Adipose tissue (tissue), 3 donors: ENCODE results near the gene ZDHHC21. TPM values are rescaled to one million over a fixed set of nuclear protein-coding genes. Genes with fewer than 3 reads are reported as not detected.

Experiments
- H3K27ac ChIP-seq: one replicate; pipeline ENCODE4 v1.5.1; 2013; ENCODE audit warnings: low read depth, low read length
- WGBS, 3 donors: extraction: QIAGEN DNeasy Blood & Tissue Kit; methylation state at CpG; one replicate each; pipeline ENCODE4 v1.1.7; 2013; 5-methylcytosine and 5-hydroxymethylcytosine counted together
- polyA plus RNA-seq, 3 donors: library from polyadenylated mRNA; stranded (reverse); fragments of 200-250 nt; gene quantifications; one replicate each; pipeline ENCODE4 v1.2.3, GENCODE V29; 2013
- donor health status: healthy with polysubstance abuse.
- donor health status: Bipolar disorder and iron deficiency.
- donor health status: healthy.

ZDHHC21 gene, protein sequence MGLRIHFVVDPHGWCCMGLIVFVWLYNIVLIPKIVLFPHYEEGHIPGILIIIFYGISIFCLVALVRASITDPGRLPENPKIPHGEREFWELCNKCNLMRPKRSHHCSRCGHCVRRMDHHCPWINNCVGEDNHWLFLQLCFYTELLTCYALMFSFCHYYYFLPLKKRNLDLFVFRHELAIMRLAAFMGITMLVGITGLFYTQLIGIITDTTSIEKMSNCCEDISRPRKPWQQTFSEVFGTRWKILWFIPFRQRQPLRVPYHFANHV
- polyA plus RNA-seq: 1 to 10 TPM; 1.5 to 2.3 (median 1.9) TPM

DNA sequence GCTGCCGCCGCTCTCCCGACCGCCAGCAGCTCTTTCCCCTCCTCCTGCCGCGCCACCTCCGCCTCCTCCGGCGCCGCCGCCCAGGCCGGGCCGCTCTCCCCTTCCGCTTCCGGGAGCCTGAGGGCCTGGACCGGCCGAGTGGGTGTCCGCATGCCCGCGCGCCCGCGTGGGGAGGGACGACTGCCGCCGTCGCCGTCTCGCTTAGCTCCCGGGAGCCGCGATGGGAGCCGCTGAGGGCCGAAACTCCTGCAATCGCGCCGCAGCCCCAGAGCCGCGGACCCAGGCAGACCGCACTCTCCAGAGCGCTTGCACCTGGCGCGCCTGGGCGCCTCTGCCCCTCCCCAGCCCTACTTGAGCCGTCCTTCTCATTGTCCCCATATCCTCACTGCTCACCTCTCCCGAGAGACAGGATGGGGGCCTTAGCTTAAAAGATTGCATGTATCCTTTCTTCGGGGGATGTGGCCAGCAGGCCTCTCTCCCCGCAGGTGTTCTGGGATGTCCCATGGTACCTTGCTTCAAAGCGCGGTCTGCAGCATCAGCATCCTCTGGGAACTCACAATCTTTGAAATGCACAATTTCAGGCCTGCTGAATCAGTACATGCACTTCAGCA lies at the start of gene ZDHHC21:
ZDHHC21 (minus strand) TSS at position 182 of the 611 bp plus-strand sequence. CDS start 19,092 bp downstream, outside the sequence.
- H3K27ac ChIP-seq: no peak within 1 kb of the TSS
- 1 to 4% (median 3%) methylated on average over 33 to 50 of the region's 50 CpGs for WGBS, 3 donors

DNA sequence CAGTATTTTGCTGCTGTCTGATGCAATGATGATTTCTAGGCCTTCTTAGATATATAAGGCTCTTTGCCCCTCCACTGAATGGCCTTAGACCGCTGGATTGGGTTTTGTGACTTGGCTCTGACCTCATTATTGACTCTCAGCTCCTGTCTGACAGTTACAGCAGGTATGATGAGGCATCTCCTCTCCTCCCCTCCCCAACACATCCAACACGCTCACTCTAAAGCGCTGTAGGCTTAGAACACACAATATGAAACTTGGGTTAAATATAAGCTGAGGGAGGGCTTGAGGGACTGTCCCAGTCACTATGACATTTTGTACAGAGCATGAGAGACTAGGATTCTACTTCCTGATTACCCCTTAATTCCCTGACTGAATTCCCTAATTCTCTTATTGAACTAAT lies 48.1 kb upstream of the ZDHHC21 start:
- 91 to 96% (median 92%) methylated on average over 3 of the region's 3 CpGs for WGBS, 3 donors
- no peak overlapping the region for H3K27ac ChIP-seq

DNA sequence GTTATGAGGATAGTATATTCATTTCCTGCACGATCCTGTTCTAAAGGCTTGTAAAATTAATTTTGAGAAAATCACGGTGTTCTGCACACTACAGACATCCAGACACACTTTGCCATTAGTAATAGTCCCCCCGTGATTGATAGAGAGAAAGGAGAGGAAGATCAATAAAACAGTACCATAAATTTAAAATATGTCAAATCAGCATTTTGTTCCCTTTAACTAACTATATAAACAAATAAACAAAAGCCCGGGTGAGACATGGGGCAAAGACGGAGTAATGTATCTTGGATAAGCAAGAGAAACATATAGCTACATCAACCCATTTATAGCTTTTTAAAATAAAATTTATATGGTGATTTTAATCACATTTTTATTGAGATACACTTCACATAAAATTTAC lies 39.9 kb upstream of the ZDHHC21 start:
- H3K27ac ChIP-seq: no peak overlapping the region
- WGBS, 3 donors: 87 to 89% (median 88%) methylated on average over 5 of the region's 5 CpGs

DNA sequence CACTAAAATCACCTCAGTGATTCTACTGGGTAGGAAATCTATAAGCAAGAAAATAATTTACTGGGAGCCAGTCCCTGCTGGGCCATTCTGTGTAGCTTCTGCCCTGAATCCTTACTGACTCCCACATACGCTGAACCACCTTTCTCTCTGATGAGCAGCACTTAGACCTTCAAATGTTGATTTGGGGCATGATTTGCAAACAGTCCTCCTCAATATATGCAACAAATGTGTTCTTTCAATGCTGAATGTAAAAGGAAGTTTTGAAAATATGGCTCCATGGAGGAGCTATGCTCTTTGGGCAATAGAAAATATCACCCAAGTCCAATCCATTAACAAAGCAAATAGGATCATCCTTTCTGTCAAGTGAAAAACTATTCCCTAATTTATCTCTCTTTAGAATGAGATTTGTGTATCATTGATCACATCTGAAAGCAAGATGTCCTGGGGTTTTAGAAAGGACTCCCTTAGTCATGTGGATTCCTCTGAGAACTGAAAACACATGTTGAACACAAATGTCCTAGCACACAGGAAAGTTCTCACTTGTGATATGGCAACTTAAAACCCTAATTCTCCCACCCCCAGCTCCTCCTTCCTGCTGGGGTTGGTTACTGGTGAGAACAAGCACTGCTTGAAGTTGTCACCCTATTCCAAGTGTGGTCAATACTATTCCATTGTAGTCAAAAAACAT lies 38.2 kb upstream of the ZDHHC21 start:
- WGBS, 3 donors: 97 to 100% (median 97%) methylated on average over 1 of the region's 1 CpG
- no peak overlapping the region for H3K27ac ChIP-seq

DNA sequence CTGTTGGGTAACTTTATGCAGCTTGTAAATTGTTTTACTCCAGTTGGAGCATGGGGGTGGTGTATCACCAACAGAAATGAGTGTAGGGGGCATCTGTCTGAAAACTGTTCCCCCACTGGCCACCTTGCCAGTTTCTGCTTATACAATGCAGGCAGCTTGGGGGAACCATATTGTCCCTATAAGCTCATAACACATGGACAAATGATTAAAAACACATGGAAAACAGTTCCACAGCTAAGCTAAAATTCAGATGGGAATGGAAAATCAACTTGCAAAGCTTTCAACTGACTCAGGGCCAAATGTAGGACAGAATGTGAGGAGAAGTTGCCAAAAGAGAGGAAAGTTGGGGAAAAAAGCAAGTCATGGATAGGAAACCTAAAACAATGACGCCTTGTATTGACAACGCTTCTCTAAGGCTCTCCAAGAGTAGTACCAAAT lies 37.2 kb upstream of the ZDHHC21 start:
- 73 to 92% (median 77%) methylated on average over 2 of the region's 2 CpGs for WGBS, 3 donors

DNA sequence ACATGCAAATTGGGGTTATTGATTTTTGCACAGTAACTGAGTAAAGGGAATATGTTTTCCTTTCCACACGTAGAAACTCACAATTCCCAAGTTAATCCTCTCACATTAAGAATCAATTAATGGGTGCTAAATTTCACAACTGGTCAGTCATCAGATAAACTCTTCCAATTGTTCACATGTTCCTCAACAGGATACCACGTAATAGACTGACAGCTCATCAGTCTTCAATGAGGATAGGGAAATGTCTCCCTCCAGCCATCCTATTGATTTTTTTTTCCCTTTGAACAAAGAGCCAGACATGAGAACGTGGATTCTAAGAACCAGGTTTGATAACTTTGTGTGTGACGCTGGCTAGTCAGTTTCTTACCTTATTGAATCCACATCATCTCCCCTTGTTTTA lies 30.1 kb upstream of the ZDHHC21 start:
- 44 to 77% (median 61%) methylated on average over 4 of the region's 4 CpGs for WGBS, 3 donors
- no peak overlapping the region for H3K27ac ChIP-seq

More for the DNA sequence above, 37.2 kb upstream of the ZDHHC21 start:
- H3K27ac ChIP-seq: no peak overlapping the region

DNA sequence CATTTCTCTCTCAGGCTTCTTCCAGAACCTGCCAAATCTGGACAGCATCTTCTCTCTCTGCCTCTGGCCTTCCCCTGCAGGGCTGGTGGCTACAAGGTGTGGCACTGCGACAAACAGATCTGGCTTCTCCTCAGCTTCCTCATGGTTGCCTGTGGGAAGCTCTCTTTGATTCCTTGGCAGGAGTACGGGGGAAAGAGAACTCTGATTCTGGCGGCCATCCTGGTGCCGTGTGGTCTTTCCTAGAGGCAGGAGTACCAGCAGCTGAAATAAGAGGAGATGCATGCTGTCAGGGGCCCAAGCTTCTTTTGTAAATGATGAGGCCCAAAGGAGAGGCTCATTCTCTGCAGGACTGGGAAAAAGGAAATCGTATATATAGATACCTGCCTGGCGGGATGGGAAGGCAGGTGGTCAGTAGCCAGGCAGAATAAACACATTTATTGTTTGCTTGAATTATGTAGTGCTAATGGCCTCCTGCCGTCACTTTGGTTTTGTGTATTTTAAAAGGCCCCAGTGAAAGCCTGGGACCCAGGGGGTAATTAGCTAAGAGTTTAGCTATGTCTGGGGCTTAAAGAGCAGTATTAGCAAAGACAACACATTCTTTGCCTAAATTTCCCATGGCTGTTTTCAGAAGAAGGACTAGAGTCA lies 29.3 kb upstream of the ZDHHC21 start, which contains the start of gene CER1:
CER1 (minus strand) TSS at position 343 of the 645 bp plus-strand sequence; CDS start at position 282, 61 bp downstream.
- 46 to 68% (median 68%) methylated on average over 7 of the region's 7 CpGs for WGBS, 3 donors
- H3K27ac ChIP-seq: no peak within 1 kb of the TSS

DNA sequence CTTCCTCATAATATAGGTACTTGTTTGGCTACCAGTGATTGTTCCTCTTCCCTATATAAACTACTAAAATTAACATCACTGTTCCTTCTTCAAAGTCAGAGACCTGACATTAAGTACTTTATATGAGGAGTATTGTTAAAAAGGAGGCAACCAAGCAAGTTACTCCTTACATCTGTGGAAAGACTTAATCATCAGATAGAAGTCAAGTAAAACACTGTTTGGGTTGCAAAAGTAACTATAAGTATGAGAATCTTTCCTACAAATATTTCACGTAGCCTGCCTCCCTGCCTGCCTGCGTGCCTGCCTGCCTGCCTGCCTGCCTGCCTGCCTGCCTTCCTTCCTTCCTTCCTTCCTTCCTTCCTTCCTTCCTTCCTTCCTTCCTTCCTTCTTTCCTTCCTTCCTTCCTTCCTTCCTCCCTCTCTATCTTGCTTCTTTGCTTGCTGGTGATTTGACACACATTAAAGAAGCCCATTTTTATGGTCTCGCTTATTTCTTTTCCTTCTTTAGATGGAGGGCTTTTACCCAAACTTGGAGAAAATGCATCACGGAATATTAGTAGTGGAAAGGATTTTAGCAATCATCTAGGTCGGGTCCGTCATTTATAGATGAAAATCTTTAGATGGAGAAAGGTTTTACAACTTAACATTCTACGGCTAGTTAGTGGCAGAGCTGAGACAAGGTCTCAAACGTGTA lies 26.1 kb upstream of the ZDHHC21 start:
- no peak overlapping the region for H3K27ac ChIP-seq
- 72 to 76% (median 73%) methylated on average over 8 of the region's 8 CpGs for WGBS, 3 donors

DNA sequence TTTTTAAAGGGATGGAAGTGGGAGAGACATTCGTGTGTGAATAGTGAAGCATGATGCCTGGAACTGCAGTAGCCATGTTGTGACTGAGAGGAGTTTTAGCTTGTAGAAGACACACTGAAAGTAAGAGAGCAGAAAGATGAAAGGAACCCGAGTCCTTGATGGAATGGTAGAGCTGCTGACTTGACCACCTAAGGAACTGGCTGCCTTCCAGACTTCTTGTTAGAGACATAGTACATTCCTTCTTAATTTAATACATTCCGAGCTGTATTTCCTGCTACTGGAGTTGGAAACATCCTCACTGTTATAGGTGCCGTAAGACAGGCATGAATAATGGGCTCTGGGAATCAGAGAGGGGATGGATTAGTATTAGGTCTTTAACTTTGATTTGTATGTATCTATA lies 21.9 kb upstream of the ZDHHC21 start:
- no peak overlapping the region for H3K27ac ChIP-seq
- 63 to 83% (median 71%) methylated on average over 4 of the region's 4 CpGs for WGBS, 3 donors

DNA sequence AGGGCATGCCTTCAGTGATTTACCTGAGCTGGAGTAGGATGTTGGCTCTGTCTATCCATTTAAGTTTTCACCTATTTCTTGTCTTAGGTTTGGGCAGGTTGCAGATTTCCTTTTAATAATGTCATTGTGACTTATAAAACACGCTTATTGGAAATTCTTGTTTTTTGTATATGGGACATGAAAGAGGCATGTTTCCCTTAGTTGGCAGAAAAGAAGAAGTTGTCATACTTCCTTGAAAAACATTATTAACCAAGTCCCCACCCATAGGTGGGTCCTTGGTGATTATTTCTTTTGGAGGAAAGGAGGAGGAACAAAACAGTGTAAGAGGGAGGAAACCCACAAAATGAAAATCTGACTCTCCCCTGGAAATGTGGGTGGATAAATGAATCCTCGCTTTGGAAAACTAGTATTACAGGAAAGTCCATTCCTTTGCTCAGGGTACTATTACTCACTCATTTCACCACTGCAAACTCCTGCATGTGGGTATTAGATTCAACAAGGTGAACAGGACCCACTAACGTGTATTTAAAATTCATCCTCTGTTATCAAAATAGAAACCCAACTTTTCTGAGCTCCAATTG lies 20.0 kb upstream of the ZDHHC21 start:
- no peak overlapping the region for H3K27ac ChIP-seq
- 78 to 90% (median 82%) methylated on average over 3 of the region's 3 CpGs for WGBS, 3 donors

DNA sequence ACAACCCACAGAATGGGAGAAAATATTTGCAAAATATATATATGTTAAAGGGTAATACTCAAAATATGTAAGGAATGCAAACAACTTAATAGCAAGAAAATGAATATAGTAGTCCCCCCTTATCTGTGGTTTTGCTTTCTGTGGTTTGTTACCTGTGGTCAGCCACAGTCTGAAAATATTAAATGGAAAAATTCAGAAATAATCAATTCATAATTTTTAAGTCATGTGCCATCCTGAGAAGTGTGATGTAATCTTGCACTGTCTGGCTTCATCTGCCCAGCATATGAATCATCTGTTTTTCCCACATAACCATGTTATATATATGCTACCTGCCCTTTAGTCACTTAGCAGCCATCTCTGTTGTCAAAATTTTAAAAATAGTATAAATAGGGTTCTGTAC lies 17.6 kb upstream of the ZDHHC21 start:
- H3K27ac ChIP-seq: no peak overlapping the region

DNA sequence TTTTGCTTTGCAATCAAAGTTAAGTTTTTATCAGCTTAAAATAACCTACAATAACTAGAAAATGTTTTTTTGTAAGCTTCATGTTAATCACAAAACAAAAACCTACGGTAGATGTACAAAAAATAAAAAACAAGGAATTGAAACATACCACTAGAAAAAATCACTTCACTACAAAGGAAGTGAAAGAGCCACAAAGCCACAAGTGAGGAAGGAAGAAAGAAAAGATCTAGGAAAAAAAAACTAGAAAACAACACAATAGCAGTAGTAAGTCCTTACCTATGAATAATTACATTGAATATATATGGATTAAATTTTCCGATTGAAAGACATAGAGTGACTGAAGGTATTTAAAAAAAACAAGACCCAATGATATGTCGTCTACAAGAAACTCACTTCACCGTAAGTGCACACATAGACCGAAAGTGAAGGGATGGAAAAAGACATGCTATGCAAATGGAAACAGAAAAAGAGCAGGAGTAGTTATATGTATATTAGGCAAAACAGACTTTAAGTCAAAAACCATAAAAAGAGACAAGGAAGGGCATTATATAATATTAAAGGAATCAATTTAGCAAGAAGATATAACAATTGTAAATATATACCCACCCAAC lies 13.4 kb upstream of the ZDHHC21 start:
- 88 to 90% (median 90%) methylated on average over 5 of the region's 5 CpGs for WGBS, 3 donors

DNA sequence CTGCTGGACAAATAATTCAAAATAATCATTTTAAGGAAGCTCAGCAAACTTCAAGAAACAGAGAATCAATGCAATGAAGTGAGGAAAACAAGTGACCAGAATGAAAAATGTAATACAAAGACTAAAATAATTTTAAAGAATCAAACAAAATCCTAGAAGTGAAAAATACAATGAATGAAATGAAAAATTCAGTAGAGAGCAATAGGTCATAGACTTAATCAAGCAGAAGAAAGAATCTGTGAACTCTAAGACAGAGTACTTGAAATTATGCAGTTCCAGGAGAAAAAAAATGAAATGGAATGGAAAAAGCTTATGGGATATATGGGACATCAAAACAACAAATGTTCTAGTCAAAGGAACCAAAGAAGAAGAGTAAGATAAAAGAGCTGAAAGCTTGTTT lies 11.8 kb upstream of the ZDHHC21 start:
- H3K27ac ChIP-seq: no peak overlapping the region

More for the DNA sequence above, 13.4 kb upstream of the ZDHHC21 start:
- H3K27ac ChIP-seq: no peak overlapping the region

DNA sequence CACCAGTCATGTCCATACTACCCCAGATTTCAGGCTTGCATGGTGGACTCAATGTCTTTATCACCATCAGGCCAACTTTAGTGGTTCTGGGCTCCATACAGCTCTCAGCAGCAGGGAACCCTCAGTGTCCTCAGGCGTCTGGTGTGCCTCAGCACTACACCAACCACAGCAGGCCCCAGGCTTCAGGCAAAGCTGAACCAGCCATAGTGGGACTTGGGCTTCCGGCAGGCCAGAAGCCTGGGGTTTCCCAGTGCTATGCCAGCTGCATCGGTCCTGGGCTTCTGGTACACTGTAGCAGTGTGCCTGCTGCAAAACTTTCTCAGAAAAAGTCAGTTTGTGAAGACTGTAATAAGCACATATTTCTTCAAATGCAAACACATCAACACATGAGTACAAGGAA lies 11.0 kb upstream of the ZDHHC21 start:
- no peak overlapping the region for H3K27ac ChIP-seq
- 93 to 98% (median 93%) methylated on average over 3 of the region's 3 CpGs for WGBS, 3 donors

DNA sequence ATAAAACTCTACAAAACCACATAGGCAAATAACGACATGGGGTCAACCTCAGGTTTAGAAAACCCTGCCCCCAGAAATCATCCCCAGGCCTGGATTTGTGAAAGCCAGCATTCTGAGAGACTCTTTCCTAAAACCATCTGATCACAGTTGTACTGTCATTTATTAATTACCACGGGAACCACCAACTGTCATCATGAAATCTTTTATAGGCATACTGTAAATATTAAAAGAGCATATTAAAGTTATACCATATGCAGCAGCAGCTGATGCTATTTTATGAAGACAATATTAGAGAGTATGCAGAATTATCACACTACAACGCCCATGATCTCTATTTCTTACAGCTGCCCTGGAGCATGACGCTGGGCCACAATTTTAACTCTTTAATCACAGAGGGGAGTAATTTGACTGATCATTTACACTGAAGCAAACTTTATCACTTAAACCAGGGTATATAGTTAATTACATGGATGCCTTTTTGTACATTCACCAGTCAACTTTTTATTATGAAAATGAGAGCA lies 9.0 kb upstream of the ZDHHC21 start:
- no peak overlapping the region for H3K27ac ChIP-seq
- 52 to 69% (median 67%) methylated on average over 4 of the region's 4 CpGs for WGBS, 3 donors

DNA sequence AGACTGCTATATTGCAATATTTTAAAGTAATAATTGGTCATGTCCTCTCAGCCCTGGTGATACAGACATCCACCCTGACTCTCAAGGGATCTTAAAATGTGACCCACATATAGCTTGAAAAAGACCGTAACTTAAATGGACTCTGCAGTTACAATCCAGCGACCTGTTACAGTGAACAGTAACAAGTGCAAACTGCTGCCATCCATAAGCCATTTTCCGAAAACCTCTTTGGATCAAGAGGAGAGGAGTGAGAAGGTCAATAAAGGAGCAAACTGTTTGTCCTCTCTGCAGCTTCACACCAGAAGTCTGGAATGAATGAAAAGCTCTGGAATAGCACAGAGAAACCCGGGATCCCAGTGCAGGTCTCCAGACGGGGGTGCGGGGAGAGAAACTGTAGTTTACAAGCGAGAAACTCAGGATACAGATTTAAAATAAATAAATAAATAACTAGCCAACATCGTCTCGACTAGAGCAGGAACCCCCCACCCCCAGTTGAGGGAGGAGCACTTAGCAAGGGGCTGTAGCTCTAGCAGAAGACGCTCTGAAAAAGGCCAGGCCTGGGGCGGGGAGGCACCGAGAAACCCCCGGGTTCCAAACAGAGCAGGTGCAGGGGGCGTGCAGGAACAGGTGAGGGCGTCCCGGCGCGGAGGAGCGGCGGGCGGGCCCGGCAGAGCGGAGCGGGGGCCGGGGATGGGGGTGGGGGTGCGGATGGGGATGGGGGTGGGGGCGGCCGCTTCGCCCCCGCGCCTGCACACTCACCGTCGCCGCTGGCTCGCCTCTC lies 572 bp downstream of the ZDHHC21 start:
- H3K27ac ChIP-seq: no peak overlapping the region
- WGBS, 3 donors: 0 to 2% (median 1%) methylated on average over 24 to 35 of the region's 35 CpGs
